OCI-LY1 (cell line): Measurements from ENCODE around the gene PPP1R18.
A peak's percentile ranks its signal among the peaks of the same experiment; 100 is the strongest.
"Not testable (repeated sequence)": the region's sequence is repeated elsewhere in the genome, so short reads cannot be mapped to it uniquely, and the experiment has no call there.

Source experiments
- H2AFZ ChIP-seq: fragments of 200-600 bp; sonication (generic), shearing (Covaris generic); 2 replicates; pipeline ENCODE4 v1.6.0; 2014; ENCODE audit warnings: antibody characterized with exemption, mild to moderate bottlenecking, low read length
- H3F3A ChIP-seq: fragments of 200-600 bp; sonication (generic), shearing (Covaris generic); 2 replicates; pipeline ENCODE4 v1.6.0; 2014; ENCODE audit warnings: mild to moderate bottlenecking, antibody characterized with exemption, low read length, moderate library complexity; ENCODE audit not compliant: insufficient read depth
- H3K27ac ChIP-seq: fragments of 200-600 bp; sonication (generic); 2 replicates; pipeline ENCODE4 v1.5.1; 2014; ENCODE audit warnings: low read length, mixed run types, mild to moderate bottlenecking, low read depth; ENCODE audit not compliant: poor library complexity, severe bottlenecking
- H3K27me3 ChIP-seq: fragments of 200-600 bp; sonication (generic); 2 replicates; pipeline ENCODE4 v1.6.0; 2014; ENCODE audit warnings: antibody characterized with exemption, mild to moderate bottlenecking, low read length, moderate library complexity; ENCODE audit not compliant: insufficient read depth
- H3K36me3 ChIP-seq: fragments of 200-600 bp; sonication (generic); 2 replicates; pipeline ENCODE4 v1.6.1; 2014; ENCODE audit warnings: mild to moderate bottlenecking, antibody characterized with exemption, low read length, moderate library complexity, mixed read lengths; ENCODE audit not compliant: insufficient read depth
- H3K4me1 ChIP-seq: fragments of 200-600 bp; sonication (generic); 2 replicates; pipeline ENCODE4 v1.5.1; 2014; ENCODE audit warnings: mild to moderate bottlenecking, low read length, moderate library complexity; ENCODE audit not compliant: insufficient read depth, severe bottlenecking
- H3K4me2 ChIP-seq: fragments of 200-600 bp; sonication (generic), shearing (Covaris generic); 2 replicates; pipeline ENCODE4 v1.6.1; 2014; ENCODE audit warnings: low read length
- H3K4me3 ChIP-seq: fragments of 200-600 bp; sonication (generic); 2 replicates; pipeline ENCODE4 v1.5.1; 2014; ENCODE audit warnings: low read length, low read depth, mild to moderate bottlenecking, mixed read lengths; ENCODE audit not compliant: poor library complexity, severe bottlenecking
- H3K79me2 ChIP-seq: fragments of 200-600 bp; shearing (Covaris generic); 2 replicates; pipeline ENCODE4 v1.6.1; 2016; ENCODE audit warnings: mixed run types, low read length, mixed read lengths; ENCODE audit not compliant: insufficient read depth
- H3K9ac ChIP-seq: fragments of 200-600 bp; sonication (generic), shearing (Covaris generic); 2 replicates; pipeline ENCODE4 v1.6.1; 2014; ENCODE audit warnings: mild to moderate bottlenecking, low read length, mixed read lengths
- H3K9me2 ChIP-seq: fragments of 200-600 bp; sonication (generic), shearing (Covaris generic); 2 replicates; pipeline ENCODE4 v1.6.1; 2014; ENCODE audit warnings: low read depth, mild to moderate bottlenecking, low read length, mixed read lengths
- H3K9me3 ChIP-seq: fragments of 200-600 bp; shearing (Covaris generic); 2 replicates; pipeline ENCODE4 v1.6.1; 2014; ENCODE audit warnings: low read length, mixed read lengths
- H4K20me1 ChIP-seq: fragments of 200-600 bp; sonication (generic), shearing (Covaris generic); 2 replicates; pipeline ENCODE4 v1.6.0; 2016; ENCODE audit warnings: mild to moderate bottlenecking, low read length; ENCODE audit not compliant: insufficient read depth
- CTCF ChIP-seq: fragments of 200-600 bp; sonication (generic), shearing (Covaris generic); IDR thresholded peaks from 2 replicates; pipeline ENCODE4 v1.5.1; 2017; ENCODE audit warnings: mild to moderate bottlenecking, antibody characterized with exemption, low read length, moderate library complexity, mixed read lengths
- EZH2 ChIP-seq: fragments of 200-600 bp; sonication (generic), shearing (Covaris generic); IDR thresholded peaks from 2 replicates; pipeline ENCODE4 v1.8.0; 2017; ENCODE audit warnings: borderline replicate concordance, mixed run types, mild to moderate bottlenecking, antibody characterized with exemption, low read length, moderate library complexity, mixed read lengths

PPP1R18 gene

GRCh38 chr6:30676660-30677285, 9.7 kb downstream of the PPP1R18 start:
- Histone ChIP-seq H3K79me2 (peaks cover 15% of the 10 kb centered on the region), H3K9ac (no peak overlapping the region), H3K4me3 (no peak overlapping the region), H3K36me3 (peaks cover 28% of the 10 kb centered on the region), H3K27me3 (no peaks in the 10 kb centered on the region), H3K9me3 (no peaks in the 10 kb centered on the region), H3K27ac (no peak overlapping the region), H3F3A (peaks cover 6% of the 10 kb centered on the region), H2AFZ (no peak overlapping the region), H3K4me1 (peaks cover 43% of the 10 kb centered on the region), H4K20me1 (no peaks in the 10 kb centered on the region), H3K4me2 (no peak overlapping the region), H3K9me2 (no peaks in the 10 kb centered on the region)
- no peak for TF ChIP-seq CTCF

GRCh38 chr6:30672445-30673253, 13.8 kb downstream of the PPP1R18 start, which contains the start of gene DHX16:
Gene DHX16 (minus strand): TSS chr6:30673006. CDS start chr6:30672841, 165 bp downstream.
- Histone ChIP-seq H3F3A (peaks cover 4% of the 10 kb centered on the region; the same call in 1 of the 2 replicates), H3K9me2 (no peaks in the 10 kb centered on the region), H3K79me2 (peaks cover 10% of the 10 kb centered on the region; the same call in 1 of the 2 replicates), H3K9ac (peak within 1 kb of the TSS; percentile 79), H3K4me3 (peak within 1 kb of the TSS; percentile 81), H3K36me3 (peaks cover 34% of the 10 kb centered on the region), H3K9me3 (no peaks in the 10 kb centered on the region), H3K27me3 (no peaks in the 10 kb centered on the region), H3K27ac (peak within 1 kb of the TSS; percentile 13), H2AFZ (0 out of 2 replicates have a peak within 1 kb of the TSS, but pooled peaks have one; percentile 75), H3K4me1 (peaks cover 20% of the 10 kb centered on the region), H4K20me1 (no peaks in the 10 kb centered on the region), H3K4me2 (peak within 1 kb of the TSS; percentile 69)
- TF ChIP-seq CTCF, result peak; percentile 96
- TF ChIP-seq EZH2, result no peak

GRCh38 chr6:30670760-30671527, 15.5 kb downstream of the PPP1R18 start:
- Histone ChIP-seq H3K27me3 (no peaks in the 10 kb centered on the region), H3K4me2 (peak overlapping the region; percentile 69; the same call in 1 of the 2 replicates), H4K20me1 (no peaks in the 10 kb centered on the region), H3K9ac (no peak overlapping the region; the same call in 1 of the 2 replicates), H2AFZ (no peak overlapping the region), H3F3A (peaks cover 4% of the 10 kb centered on the region; the same call in 1 of the 2 replicates), H3K79me2 (peaks cover 10% of the 10 kb centered on the region; the same call in 1 of the 2 replicates), H3K9me2 (no peaks in the 10 kb centered on the region), H3K4me3 (no peak overlapping the region), H3K4me1 (peaks cover 20% of the 10 kb centered on the region), H3K27ac (no peak overlapping the region), H3K36me3 (peaks cover 38% of the 10 kb centered on the region; the same call in 1 of the 2 replicates), H3K9me3 (no peaks in the 10 kb centered on the region)
- TF ChIP-seq EZH2, result no peak
- peak; percentile 20; the same call in 1 of the 2 replicates for TF ChIP-seq CTCF

- H3K27me3 ChIP-seq, H3K4me3 ChIP-seq, H3K9me2 ChIP-seq, H4K20me1 ChIP-seq, H3K27ac ChIP-seq, H3K9me3 ChIP-seq, H3F3A ChIP-seq, H3K4me1 ChIP-seq, H3K4me2 ChIP-seq, H2AFZ ChIP-seq, H3K79me2 ChIP-seq, H3K9ac ChIP-seq: not testable (repeated sequence)
- peaks cover 82% of the 10 kb centered on the region for H3K36me3 ChIP-seq
Measured at GRCh38 chr6:30666300-30666699, 20.1 kb downstream of the PPP1R18 start.
